Stimulated activated CD4-positive, alpha-beta T cell treated with anti-CD3 and anti-CD28 coated beads, Interleukin-4, amount 100 ng/mL, for 48 hours (primary cell): ENCODE data around the gene NCR2.

Source experiments
- DNase-seq, 2 donors: peaks; one replicate each; pipeline ENCODE4 v3.0.0-alpha.2; 2020; ENCODE audit warnings: low read depth in 2 of 2

The NCR2 gene

GRCh38 chr6:41331401-41332150, 3.8 kb upstream of the NCR2 start:
- DNase-seq = no peak

GRCh38 chr6:41332241-41332640, 3.2 kb upstream of the NCR2 start:
- DNase-seq = no peak

GRCh38 chr6:41332842-41333736, 2.3 kb upstream of the NCR2 start:
- DNase-seq = no peak

- DNase-seq = no peak
Observed at GRCh38 chr6:41334482-41335040, 847 bp upstream of the NCR2 start.

- no peak for DNase-seq
Observed at GRCh38 chr6:41335943-41336342, 535 bp downstream of the NCR2 start.

GRCh38 chr6:41336824-41337223, 1.4 kb downstream of the NCR2 start:
- no peak for DNase-seq

- no peak for DNase-seq
Observed at GRCh38 chr6:41337709-41338108, 2.3 kb downstream of the NCR2 start.

- DNase-seq = no peak
Observed at GRCh38 chr6:41338659-41339058, 3.3 kb downstream of the NCR2 start.

GRCh38 chr6:41341580-41341979, 6.2 kb downstream of the NCR2 start:
- no peak for DNase-seq

- no peak for DNase-seq
Observed at GRCh38 chr6:41342241-41342640, 6.8 kb downstream of the NCR2 start.

- DNase-seq = no peak
Observed at GRCh38 chr6:41343641-41344187, 8.3 kb downstream of the NCR2 start.

- no peak for DNase-seq
Observed at GRCh38 chr6:41344876-41345275, 9.5 kb downstream of the NCR2 start.

- no peak for DNase-seq
Observed at GRCh38 chr6:41345901-41346300, 10.5 kb downstream of the NCR2 start.

- DNase-seq = no peak
Observed at GRCh38 chr6:41346441-41346840, 11.0 kb downstream of the NCR2 start.

GRCh38 chr6:41347378-41348050, 12.1 kb downstream of the NCR2 start:
- no peak for DNase-seq

- DNase-seq = no peak
Observed at GRCh38 chr6:41348934-41349333, 13.5 kb downstream of the NCR2 start.

GRCh38 chr6:41352396-41352795, 17.0 kb downstream of the NCR2 start:
- DNase-seq = no peak

- no peak for DNase-seq
Observed at GRCh38 chr6:41352907-41353306, 17.5 kb downstream of the NCR2 start.

GRCh38 chr6:41353333-41353732, 17.9 kb downstream of the NCR2 start:
- DNase-seq = no peak

- no peak for DNase-seq
Observed at GRCh38 chr6:41355952-41356351, 20.5 kb downstream of the NCR2 start.

- no peak for DNase-seq
Observed at GRCh38 chr6:41356825-41357224, 21.4 kb downstream of the NCR2 start.

- DNase-seq = no peak
Observed at GRCh38 chr6:41358503-41358902, 23.1 kb downstream of the NCR2 start.
